Left lobe of liver (tissue), 2 donors: ENCODE data around the gene IL1R2. TPM values are rescaled to one million over a fixed set of nuclear protein-coding genes. Genes with fewer than 3 reads are reported as not detected.
A peak's percentile ranks its signal among the peaks of the same experiment; 100 is the strongest.

ENCODE experiments used
- ATAC-seq: fragments of 200-7000 bp; cut with Tn5 transposase; one replicate; pipeline ENCODE4 v1.9.1; 2020; ENCODE audit warnings: mild to moderate bottlenecking, moderate library complexity
- DNase-seq: peaks from one replicate; pipeline ENCODE4 v3.0.0-alpha.2; 2020; ENCODE audit warnings: low spot score
- total RNA-seq: library from RNA; stranded (reverse); gene quantifications from one replicate; pipeline ENCODE4 v1.2.1, GENCODE V29; 2021
- donor health status: DM: no; HTN: no; CAD: no; lungs with moderate emphysema.
- donor health status: DM: no; HTN: yes; CAD: no.

Gene IL1R2
- total RNA-seq, 1 donor from 2014 or later, result 12.0 TPM

GRCh38 chr2:101974663-101975062 is 17.1 kb upstream of the IL1R2 start:
- ATAC-seq (no peak), DNase-seq (no peak)

GRCh38 chr2:101975171-101975870 is 16.4 kb upstream of the IL1R2 start:
- ATAC-seq (no peak), DNase-seq (no peak)

GRCh38 chr2:101976891-101977290 is 14.9 kb upstream of the IL1R2 start:
- no peak for ATAC-seq
- DNase-seq, result no peak

GRCh38 chr2:101980368-101980767 is 11.4 kb upstream of the IL1R2 start:
- no peak for DNase-seq
- no peak for ATAC-seq

GRCh38 chr2:101981066-101981465 is 10.7 kb upstream of the IL1R2 start:
- DNase-seq, result no peak
- peak; percentile 76 for ATAC-seq

- DNase-seq, result no peak
- no peak for ATAC-seq
Observed at GRCh38 chr2:101981504-101981903, 10.3 kb upstream of the IL1R2 start.

- ATAC-seq (no peak), DNase-seq (no peak)
Observed at GRCh38 chr2:101982495-101983029, 9.2 kb upstream of the IL1R2 start.

GRCh38 chr2:101983486-101983885 is 8.3 kb upstream of the IL1R2 start:
- ATAC-seq (no peak), DNase-seq (no peak)

- peak; percentile 72 for ATAC-seq
- no peak for DNase-seq
Observed at GRCh38 chr2:101983928-101984327, 7.8 kb upstream of the IL1R2 start.

GRCh38 chr2:101984656-101985055 is 7.1 kb upstream of the IL1R2 start:
- ATAC-seq, result no peak
- no peak for DNase-seq

GRCh38 chr2:101985101-101985792 is 6.5 kb upstream of the IL1R2 start:
- ATAC-seq, result no peak
- no peak for DNase-seq

GRCh38 chr2:101985793-101986164 is 6.0 kb upstream of the IL1R2 start:
- no peak for ATAC-seq

GRCh38 chr2:101986376-101986775 is 5.4 kb upstream of the IL1R2 start:
- peak; percentile 48 for ATAC-seq
- no peak for DNase-seq

More at GRCh38 chr2:101985793-101986164, 6.0 kb upstream of the IL1R2 start:
- DNase-seq, result no peak

GRCh38 chr2:101986804-101987740 is 4.7 kb upstream of the IL1R2 start:
- DNase-seq (no peak), ATAC-seq (peak; percentile 52)

- DNase-seq (no peak), ATAC-seq (no peak)
Observed at GRCh38 chr2:101987832-101988231, 3.9 kb upstream of the IL1R2 start.

GRCh38 chr2:101988541-101988940 is 3.2 kb upstream of the IL1R2 start:
- ATAC-seq (no peak), DNase-seq (no peak)

GRCh38 chr2:101989740-101990460 is 1.9 kb upstream of the IL1R2 start:
- no peak for DNase-seq
- ATAC-seq, result no peak

GRCh38 chr2:101993772-101994171 is 2.0 kb downstream of the IL1R2 start:
- ATAC-seq, result no peak
- DNase-seq, result no peak

- ATAC-seq, result no peak
- DNase-seq, result no peak
Observed at GRCh38 chr2:101995019-101995418, 3.3 kb downstream of the IL1R2 start.

- DNase-seq (no peak), ATAC-seq (no peak)
Observed at GRCh38 chr2:101995804-101996203, 4.0 kb downstream of the IL1R2 start.

- ATAC-seq, result no peak
- DNase-seq, result no peak
Observed at GRCh38 chr2:101998556-101998895, 6.8 kb downstream of the IL1R2 start.
